Adrenal gland (tissue), 12 donors: ENCODE data around the gene ATP8A2. TPM values are rescaled to one million over a fixed set of nuclear protein-coding genes. Genes with fewer than 3 reads are reported as not detected.

Source experiments
- DNase-seq, 7 donors: peaks; one replicate each; pipeline ENCODE4 v3.0.0-alpha.2; 2019 to 2020
- H3K27ac ChIP-seq, 5 donors: fragments of 200-600 bp; sonication (generic) in 4 of 5; 1 replicate in 3 of 5; 2 replicates in 2 of 5; pipeline versions ENCODE4 v1.5.1 to v1.8.0; 2016 to 2020; ENCODE audit warnings: mild to moderate bottlenecking in 1 of 5
- H3K27me3 ChIP-seq: fragments of 200-600 bp; 2 replicates; pipeline ENCODE4 v1.8.0; 2021
- H3K36me3 ChIP-seq, 2 donors: fragments of 200-600 bp; replicated peaks in 1 of 2; 1 replicate in 1 of 2; 2 replicates in 1 of 2; pipeline versions ENCODE4 v1.5.1 to v1.8.0; 2018 to 2022
- H3K4me1 ChIP-seq, 2 donors: fragments of 200-600 bp; replicated peaks in 1 of 2; 1 replicate in 1 of 2; 2 replicates in 1 of 2; pipeline versions ENCODE4 v1.5.1 to v1.8.0; 2018 to 2021
- H3K4me3 ChIP-seq, 4 donors: fragments of 200-600 bp; sonication (generic) in 3 of 4; one replicate each; pipeline ENCODE4 v1.5.1; 2016 to 2018
- H3K9me3 ChIP-seq, 3 donors: fragments of 200-600 bp; sonication (generic) in 1 of 3; replicated peaks in 1 of 3; 1 replicate in 2 of 3; 2 replicates in 1 of 3; pipeline versions ENCODE4 v1.5.1 to v1.8.0; 2016 to 2021
- CTCF ChIP-seq, 6 experiments: fragments of 450-650 bp in 4 of 6; fragments of 200-600 bp in 2 of 6; sonication (generic) in 1 of 6; IDR thresholded peaks; 1 replicate in 5 of 6; 2 replicates in 1 of 6; pipeline versions ENCODE4 v1.5.1 to v1.8.0; 2016 to 2021; ENCODE audit warnings: antibody characterized with exemption in 6 of 6, mild to moderate bottlenecking in 2 of 6, moderate library complexity in 1 of 6
- POLR2A ChIP-seq, 2 donors: fragments of 450-650 bp; IDR thresholded peaks; one replicate each; pipeline ENCODE4 v1.6.1; 2017; ENCODE audit warnings: antibody characterized with exemption in 2 of 2, mild to moderate bottlenecking in 2 of 2, moderate library complexity in 1 of 2
- WGBS, 4 donors: extraction: QIAGEN DNeasy Blood & Tissue Kit in 2 of 4; methylation state at CpG; one replicate each; pipeline versions ENCODE4 v1.1.5 to v1.1.7; 2013 to 2017; 5-methylcytosine and 5-hydroxymethylcytosine counted together
- intact Hi-C, 2 donors: fragments of 100-400 bp; cut with DNase I; formaldehyde crosslinking; loops; one replicate each; pipeline versions ENCODE4 v1.14.1 to v1.15.0; 2022 to 2023
- polyA plus RNA-seq, 3 donors: library from polyadenylated mRNA; stranded (reverse); fragments of 200-250 nt in 2 of 3; fragments of 350-450 nt in 1 of 3; fragmentation: Illumina TruSeq in 1 of 3; extraction: RNeasy Lipid Tissue Mini Kit (QIAGEN cat#74804) in 1 of 3; gene quantifications; one replicate each; pipeline ENCODE4 v1.2.3, GENCODE V29; 2013 to 2014
- total RNA-seq, 9 donors: library from RNA; depleted of rRNA in 4 of 9; stranded (reverse); fragments of >200 nt in 4 of 9; fragments of 120-200 nt in 1 of 9; fragmentation: NEBNext Ultra II Directional in 1 of 9; extraction: Animal tissue kit (Norgen Biotek cat#: 25700) in 1 of 9; gene quantifications; one replicate each; pipeline versions ENCODE4 v1.1.0 to v1.2.4, GENCODE V29; 2013 to 2023
- donor health status: healthy with polysubstance abuse.
- donor health status: Bipolar disorder and iron deficiency.
- donor health status: DM: yes; HTN: yes; CAD: no.
- donor health status: DM: no; HTN: no; CAD: no.
- donor health status: DM: no; HTN: no; CAD: no.
- donor health status: DM: yes; HTN: yes; CAD: no.

The ATP8A2 gene
- total and polyA plus RNA-seq, 12 donors: 0.77 to 14.0 (median 4.3) TPM

- Histone ChIP-seq H3K4me1 (no peaks in the 10 kb centered on the region), H3K36me3 (no peaks in the 10 kb centered on the region), H3K4me3 (no peak overlapping the region), H3K27ac (no peak overlapping the region), H3K9me3 (no peaks in the 10 kb centered on the region), H3K27me3 (no peaks in the 10 kb centered on the region)
- no peak for DNase-seq
- whole genome bisulfite sequencing, 4 donors: 84 to 87% (median 86%) methylated on average over 7 of the region's 7 CpGs
- TF ChIP-seq POLR2A (IDR thresholded peaks at IDR 0.05) (no peak), CTCF (IDR thresholded peaks at IDR 0.05) (no peak)
- intact Hi-C loops: no loop called here
Observed at GRCh38 chr13:25778365-25778764, 406.6 kb downstream of the ATP8A2 start.

- H3K27me3 ChIP-seq: no peaks in the 10 kb centered on the region
- no peaks in the 10 kb centered on the region for H3K36me3 ChIP-seq
- intact Hi-C loops: no loop called here
- WGBS, 4 donors: 70 to 77% (median 73%) methylated on average over 4 of the region's 4 CpGs
- DNase-seq: no peak
- TF ChIP-seq CTCF (IDR thresholded peaks at IDR 0.05) (no peak), POLR2A (IDR thresholded peaks at IDR 0.05) (no peak)
- no peaks in the 10 kb centered on the region for H3K4me1 ChIP-seq
- H3K4me3 ChIP-seq: no peak overlapping the region
- H3K9me3 ChIP-seq: no peaks in the 10 kb centered on the region
- H3K27ac ChIP-seq: no peak overlapping the region
Observed at GRCh38 chr13:25778808-25779305, 407.1 kb downstream of the ATP8A2 start.

DNA sequence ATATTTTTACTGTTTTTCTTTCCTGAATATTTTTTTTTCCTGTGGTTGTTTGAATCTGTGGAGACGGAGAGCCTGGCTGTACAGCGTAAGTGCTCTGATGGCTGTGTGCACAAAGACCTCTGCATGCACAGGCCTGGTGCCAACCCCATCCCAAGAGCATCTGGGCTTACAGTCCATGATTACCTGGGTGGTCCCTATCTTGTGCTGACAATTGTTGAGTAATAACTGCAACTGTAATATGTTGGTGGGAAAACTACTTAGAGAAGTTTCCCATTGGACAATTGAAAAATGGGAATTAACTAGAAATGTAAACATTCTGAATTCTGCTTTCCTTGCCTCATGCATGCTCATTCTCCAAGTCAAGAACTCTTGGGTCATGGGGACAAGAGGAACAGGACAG, 411.3 kb downstream of the ATP8A2 start:
- Histone ChIP-seq H3K4me3 (no peak overlapping the region), H3K9me3 (no peaks in the 10 kb centered on the region), H3K27me3 (no peaks in the 10 kb centered on the region), H3K36me3 (no peaks in the 10 kb centered on the region), H3K4me1 (no peaks in the 10 kb centered on the region), H3K27ac (no peak overlapping the region)
- DNase-seq: no peak
- WGBS, 4 donors: 71 to 85% (median 84%) methylated on average over 2 of the region's 2 CpGs
- intact Hi-C loops: no loop called here
- TF ChIP-seq CTCF (IDR thresholded peaks at IDR 0.05) (no peak), POLR2A (IDR thresholded peaks at IDR 0.05) (no peak)

DNA sequence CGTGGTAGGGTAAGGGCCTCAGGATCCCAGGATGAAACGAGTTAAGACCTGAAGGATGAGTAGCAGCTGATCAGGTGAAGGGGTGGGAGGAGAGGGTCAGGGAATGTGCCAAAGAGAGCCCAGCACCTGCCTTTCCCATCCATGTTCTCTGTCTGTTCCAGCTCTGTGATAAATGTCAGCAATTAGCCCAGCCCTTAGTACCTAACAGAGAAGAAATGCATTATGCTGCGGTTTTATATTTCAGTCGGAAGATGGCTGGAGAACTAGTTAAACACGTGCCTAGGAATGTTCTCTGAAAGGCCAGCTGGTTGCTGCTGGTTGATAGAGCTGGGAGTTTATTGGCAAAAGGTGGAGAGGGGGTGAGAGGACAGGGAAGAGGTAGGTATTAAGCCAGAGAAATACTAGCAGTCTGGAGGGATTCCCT, 411.8 kb downstream of the ATP8A2 start:
- TF ChIP-seq POLR2A (IDR thresholded peaks at IDR 0.05) (no peak), CTCF (IDR thresholded peaks at IDR 0.05) (no peak)
- 60 to 66% (median 62%) methylated on average over 5 of the region's 5 CpGs for WGBS, 4 donors
- no peak overlapping the region for H3K27ac ChIP-seq
- no peaks in the 10 kb centered on the region for H3K9me3 ChIP-seq
- DNase-seq: no peak
- H3K27me3 ChIP-seq: no peaks in the 10 kb centered on the region
- no peaks in the 10 kb centered on the region for H3K4me1 ChIP-seq
- no peak overlapping the region for H3K4me3 ChIP-seq
- no peaks in the 10 kb centered on the region for H3K36me3 ChIP-seq
- intact Hi-C loops: no loop called here
